ENCODE data around the gene DRAXIN. TPM values are rescaled to one million over a fixed set of nuclear protein-coding genes. Genes with fewer than 3 reads are reported as not detected.
A peak's percentile ranks its signal among the peaks of the same experiment; 100 is the strongest.
"Not testable (repeated sequence)": the region's sequence is repeated elsewhere in the genome, so short reads cannot be mapped to it uniquely, and the experiment has no call there.

DRAXIN gene, protein sequence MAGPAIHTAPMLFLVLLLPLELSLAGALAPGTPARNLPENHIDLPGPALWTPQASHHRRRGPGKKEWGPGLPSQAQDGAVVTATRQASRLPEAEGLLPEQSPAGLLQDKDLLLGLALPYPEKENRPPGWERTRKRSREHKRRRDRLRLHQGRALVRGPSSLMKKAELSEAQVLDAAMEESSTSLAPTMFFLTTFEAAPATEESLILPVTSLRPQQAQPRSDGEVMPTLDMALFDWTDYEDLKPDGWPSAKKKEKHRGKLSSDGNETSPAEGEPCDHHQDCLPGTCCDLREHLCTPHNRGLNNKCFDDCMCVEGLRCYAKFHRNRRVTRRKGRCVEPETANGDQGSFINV
- under 1 TPM; 0.05 to 0.51 TPM for total RNA-seq

DNA sequence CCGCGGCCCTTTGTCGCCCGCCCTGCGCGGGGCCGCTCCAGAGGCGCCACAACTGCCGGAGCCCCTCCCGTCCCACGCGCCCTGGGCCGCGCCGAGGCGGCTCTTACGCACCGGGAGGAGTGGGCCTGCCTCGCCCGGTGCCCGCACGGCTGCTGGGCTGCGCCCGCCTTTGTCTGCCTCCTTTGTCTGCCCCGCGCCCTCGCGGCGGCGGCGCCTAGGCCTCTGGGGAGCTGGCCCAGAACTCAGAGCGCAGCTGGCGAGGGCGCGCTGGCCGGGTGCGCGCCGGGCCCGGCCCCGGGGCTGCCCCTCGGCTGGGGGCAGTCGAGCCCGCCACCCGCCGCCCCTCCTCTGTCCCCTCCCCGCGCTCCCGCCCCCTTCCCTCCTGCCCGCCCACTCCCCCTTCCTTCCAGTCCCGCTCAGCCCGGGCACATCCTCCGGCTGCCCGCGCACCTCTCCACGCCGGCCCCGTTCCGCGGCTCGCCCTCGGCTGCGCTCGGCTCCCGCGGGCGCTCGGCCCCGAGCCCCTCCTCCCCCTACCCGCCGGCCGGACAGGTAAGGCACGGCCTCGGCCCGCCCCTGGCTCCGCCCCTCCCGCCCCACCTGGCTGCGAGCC is at the start of gene DRAXIN:
DRAXIN (plus strand) TSS at position 409 of the 613 bp plus-strand sequence. CDS start 14,549 bp downstream, outside the sequence.
- peaks cover 6% of the 10 kb centered on the region for H3K4me1 ChIP-seq (replicated peaks)
- peak within 1 kb of the TSS; percentile 6 to 24 for H3K4me3 ChIP-seq
- DNase-seq (ENCODE audit: low spot score): no peak
- H3K36me3 ChIP-seq: no peaks in the 10 kb centered on the region
- WGBS: 0% methylated on average over 36 of the region's 78 CpGs
- intact Hi-C loops (cut with DNase I): no loop called here
- no peak within 1 kb of the TSS for H3K27ac ChIP-seq
- no peaks in the 10 kb centered on the region for H3K9me3 ChIP-seq
- no peaks in the 10 kb centered on the region for H3K27me3 ChIP-seq (replicated peaks; ENCODE audit: insufficient read depth)
- no peak for TF ChIP-seq POLR2AphosphoS5 (IDR thresholded peaks at IDR 0.05)
- no peak for TF ChIP-seq CTCF (IDR thresholded peaks at IDR 0.05)
- no peak for TF ChIP-seq POLR2A (IDR thresholded peaks at IDR 0.05)

DNA sequence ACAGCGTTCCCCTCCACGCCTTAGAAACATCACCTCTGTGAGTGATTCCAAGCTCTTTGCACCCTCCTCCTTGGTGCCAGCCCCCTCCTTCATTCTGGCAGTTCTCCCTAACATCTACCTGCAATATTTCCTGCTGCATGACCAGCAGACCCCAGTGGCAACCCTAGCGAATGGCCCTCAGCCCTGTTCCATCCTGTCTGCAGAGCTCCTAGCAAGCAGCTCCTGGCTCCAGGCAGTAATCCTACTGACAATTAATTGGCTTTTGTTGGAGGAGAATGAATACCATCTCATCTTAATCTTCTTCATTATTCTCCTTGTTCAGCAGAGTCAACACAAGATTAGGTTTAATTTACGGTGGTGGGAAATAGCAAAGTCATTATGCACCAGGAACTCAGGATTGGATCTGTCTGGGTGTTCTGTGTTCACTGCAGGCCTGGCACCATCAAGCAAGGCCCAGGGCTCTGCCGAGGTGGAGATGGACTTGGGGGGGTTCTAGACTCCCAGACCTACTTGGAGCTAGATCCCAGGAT is 49.7 kb upstream of the DRAXIN start:
- no peaks in the 10 kb centered on the region for H3K9me3 ChIP-seq
- no peak overlapping the region for H3K27ac ChIP-seq
- WGBS: 57% methylated on average over 5 of the region's 5 CpGs
- no peaks in the 10 kb centered on the region for H3K36me3 ChIP-seq
- H3K4me3 ChIP-seq: no peak overlapping the region
- DNase-seq (ENCODE audit: low spot score): no peak
- no peaks in the 10 kb centered on the region for H3K4me1 ChIP-seq (replicated peaks)
- H3K27me3 ChIP-seq (replicated peaks; ENCODE audit: insufficient read depth): no peaks in the 10 kb centered on the region
- TF ChIP-seq CTCF (IDR thresholded peaks at IDR 0.05): no peak
- no peak for TF ChIP-seq POLR2A (IDR thresholded peaks at IDR 0.05)
- TF ChIP-seq POLR2AphosphoS5 (IDR thresholded peaks at IDR 0.05): no peak
- intact Hi-C loops (cut with DNase I): loop anchor here (2.0 to 5.0 kb wide), 2 partner anchors 400 to 603 kb away; no protein-coding TSS in a partner anchor

GRCh38 chr1:11642418-11643017 is 49.0 kb upstream of the DRAXIN start:
- not testable (repeated sequence) for H3K27me3 ChIP-seq (replicated peaks; ENCODE audit: insufficient read depth); H3K27ac ChIP-seq; H3K4me3 ChIP-seq; H3K36me3 ChIP-seq; H3K9me3 ChIP-seq; H3K4me1 ChIP-seq (replicated peaks)
- WGBS: 55% methylated on average over 18 of the region's 18 CpGs
- intact Hi-C loops (cut with DNase I): loop anchor here (2.0 to 5.0 kb wide), 2 partner anchors 400 to 604 kb away; no protein-coding TSS in a partner anchor
- peak; percentile 60 for DNase-seq (ENCODE audit: low spot score)
- TF ChIP-seq CTCF (IDR thresholded peaks at IDR 0.05): peak; percentile 89 to 95 (median 94)

- WGBS: 56% methylated on average over 5 of the region's 5 CpGs
- TF ChIP-seq CTCF (IDR thresholded peaks at IDR 0.05): no peak
- no peak for TF ChIP-seq POLR2A (IDR thresholded peaks at IDR 0.05)
- TF ChIP-seq POLR2AphosphoS5 (IDR thresholded peaks at IDR 0.05): no peak
- no peaks in the 10 kb centered on the region for H3K9me3 ChIP-seq
- H3K4me1 ChIP-seq (replicated peaks): no peaks in the 10 kb centered on the region
- intact Hi-C loops (cut with DNase I): loop anchor here (2.0 to 5.0 kb wide), 2 partner anchors 401 to 605 kb away; no protein-coding TSS in a partner anchor
- no peak overlapping the region for H3K27ac ChIP-seq
- no peaks in the 10 kb centered on the region for H3K36me3 ChIP-seq
- DNase-seq (ENCODE audit: low spot score): no peak
- no peak overlapping the region for H3K4me3 ChIP-seq
- H3K27me3 ChIP-seq (replicated peaks; ENCODE audit: insufficient read depth): no peaks in the 10 kb centered on the region
Observed at GRCh38 chr1:11643782-11644181, 47.7 kb upstream of the DRAXIN start.
